GM10266 (cell line): ENCODE results near the gene LRRC72.
"Not testable (repeated sequence)": the region's sequence is repeated elsewhere in the genome, so short reads cannot be mapped to it uniquely, and the experiment has no call there.

ENCODE experiments used
- DNase-seq: peaks from one replicate; pipeline ENCODE4 v3.0.0; 2012; ENCODE audit errors: extremely low spot score
- TF ChIP-seq, protein P1 (sequence below): IDR thresholded peaks from 2 replicates; pipeline ENCODE4 v1.5.1; 2012; ENCODE audit warnings: mild to moderate bottlenecking, low read depth; ENCODE audit not compliant: control insufficient read depth, insufficient read depth; ENCODE audit errors: missing control alignments

The LRRC72 gene

DNA sequence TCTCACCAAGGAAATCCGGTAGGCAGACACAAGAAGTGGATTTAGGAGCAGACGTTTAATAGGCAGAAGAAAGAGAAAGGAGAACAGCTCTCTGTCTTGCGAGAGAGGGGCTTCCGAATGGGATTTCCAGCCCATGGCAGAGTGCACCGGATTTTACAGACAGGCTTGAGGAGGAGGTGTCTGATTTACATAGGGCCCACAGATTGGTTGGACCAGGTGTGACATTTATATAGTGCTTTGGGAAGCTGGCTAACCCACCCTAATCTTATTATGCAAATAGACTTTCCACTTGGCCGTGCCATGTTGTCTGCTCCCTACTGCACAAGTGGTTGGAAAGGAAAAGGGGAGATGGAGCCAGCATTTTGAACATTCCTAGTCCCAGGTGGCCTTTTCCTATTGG is 61.2 kb downstream of the LRRC72 start:
- DNase-seq: no peak
- TF ChIP-seq, protein P1, sequence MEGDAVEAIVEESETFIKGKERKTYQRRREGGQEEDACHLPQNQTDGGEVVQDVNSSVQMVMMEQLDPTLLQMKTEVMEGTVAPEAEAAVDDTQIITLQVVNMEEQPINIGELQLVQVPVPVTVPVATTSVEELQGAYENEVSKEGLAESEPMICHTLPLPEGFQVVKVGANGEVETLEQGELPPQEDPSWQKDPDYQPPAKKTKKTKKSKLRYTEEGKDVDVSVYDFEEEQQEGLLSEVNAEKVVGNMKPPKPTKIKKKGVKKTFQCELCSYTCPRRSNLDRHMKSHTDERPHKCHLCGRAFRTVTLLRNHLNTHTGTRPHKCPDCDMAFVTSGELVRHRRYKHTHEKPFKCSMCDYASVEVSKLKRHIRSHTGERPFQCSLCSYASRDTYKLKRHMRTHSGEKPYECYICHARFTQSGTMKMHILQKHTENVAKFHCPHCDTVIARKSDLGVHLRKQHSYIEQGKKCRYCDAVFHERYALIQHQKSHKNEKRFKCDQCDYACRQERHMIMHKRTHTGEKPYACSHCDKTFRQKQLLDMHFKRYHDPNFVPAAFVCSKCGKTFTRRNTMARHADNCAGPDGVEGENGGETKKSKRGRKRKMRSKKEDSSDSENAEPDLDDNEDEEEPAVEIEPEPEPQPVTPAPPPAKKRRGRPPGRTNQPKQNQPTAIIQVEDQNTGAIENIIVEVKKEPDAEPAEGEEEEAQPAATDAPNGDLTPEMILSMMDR: no peak

DNA sequence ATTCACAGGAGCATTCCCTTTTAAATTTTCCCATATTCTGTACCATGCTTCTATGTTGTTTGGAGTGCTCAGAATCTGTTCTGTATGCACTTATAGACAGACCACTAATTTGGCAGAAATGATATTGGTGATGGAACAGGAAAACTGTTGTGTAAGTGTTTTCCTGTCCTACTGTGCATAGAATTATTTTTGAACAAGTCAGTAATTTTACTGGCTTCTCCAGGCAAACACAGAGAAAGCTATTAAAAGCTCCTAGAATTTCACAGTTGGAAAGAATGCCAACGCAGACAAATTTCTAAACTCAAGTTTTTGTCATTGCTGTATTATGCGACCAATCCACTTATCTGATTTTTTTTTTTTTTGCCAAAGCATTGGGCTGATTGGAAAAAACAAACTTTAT is 63.3 kb downstream of the LRRC72 start:
- TF ChIP-seq, protein P1: no peak
- no peak for DNase-seq

DNA sequence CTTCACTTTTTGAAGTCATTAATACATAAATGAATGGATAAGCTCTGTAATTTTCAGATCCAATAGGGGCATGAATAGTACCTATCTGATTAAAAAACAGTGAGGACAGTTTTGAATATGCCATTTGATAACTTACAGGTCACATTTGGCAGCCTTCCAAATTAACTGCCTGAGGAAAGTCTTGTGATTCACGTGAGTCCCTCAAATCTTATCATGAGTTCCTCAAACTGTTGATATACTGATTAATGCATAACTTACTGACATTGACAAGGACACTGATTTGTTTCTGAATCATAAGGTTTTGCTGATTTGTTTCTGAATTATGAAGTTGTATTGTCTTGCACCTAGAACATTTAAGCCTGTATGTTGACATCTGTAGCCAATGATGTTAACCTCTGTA is 63.8 kb downstream of the LRRC72 start:
- TF ChIP-seq, protein P1: no peak

DNA sequence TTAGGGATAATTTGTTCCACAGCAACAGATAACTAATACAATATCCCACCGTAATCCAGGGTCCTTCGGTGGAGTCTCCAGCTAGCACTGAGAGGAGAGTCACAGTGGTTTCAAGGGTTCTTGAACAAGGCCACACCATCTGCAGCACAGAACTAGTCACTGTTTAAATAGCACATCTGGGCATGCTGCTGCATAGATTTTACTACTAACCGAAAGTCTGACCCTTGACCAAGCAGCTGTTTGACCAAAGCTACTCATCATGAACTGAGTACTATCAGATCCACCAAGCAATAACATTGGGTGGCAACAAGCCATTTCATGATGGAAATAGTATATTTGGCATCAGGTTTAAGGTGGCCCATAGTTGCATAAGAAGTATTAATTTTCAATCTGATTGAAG is 65.8 kb downstream of the LRRC72 start:
- TF ChIP-seq, protein P1: no peak
- DNase-seq: no peak

More for the DNA sequence above, 63.8 kb downstream of the LRRC72 start:
- DNase-seq: no peak

DNA sequence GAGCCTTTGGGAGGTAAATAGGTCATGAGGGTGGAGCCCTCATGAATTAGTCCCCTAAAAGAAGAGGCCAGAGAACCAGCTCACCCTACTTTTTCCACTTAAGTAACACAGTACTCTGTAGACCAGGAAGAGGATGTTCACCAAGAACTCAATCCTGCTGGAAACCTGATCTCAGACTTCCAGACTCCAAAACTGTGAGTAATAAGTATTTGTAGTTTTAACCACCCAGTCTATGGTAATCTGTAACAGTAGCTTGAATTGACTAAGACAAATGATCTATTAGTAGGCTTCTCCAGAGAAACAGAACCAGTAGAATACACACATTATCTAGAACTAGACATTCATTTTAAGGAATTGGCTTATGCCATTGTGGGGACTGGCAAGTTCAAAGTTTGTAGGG is 67.4 kb downstream of the LRRC72 start:
- TF ChIP-seq, protein P1: no peak
- no peak for DNase-seq

DNA sequence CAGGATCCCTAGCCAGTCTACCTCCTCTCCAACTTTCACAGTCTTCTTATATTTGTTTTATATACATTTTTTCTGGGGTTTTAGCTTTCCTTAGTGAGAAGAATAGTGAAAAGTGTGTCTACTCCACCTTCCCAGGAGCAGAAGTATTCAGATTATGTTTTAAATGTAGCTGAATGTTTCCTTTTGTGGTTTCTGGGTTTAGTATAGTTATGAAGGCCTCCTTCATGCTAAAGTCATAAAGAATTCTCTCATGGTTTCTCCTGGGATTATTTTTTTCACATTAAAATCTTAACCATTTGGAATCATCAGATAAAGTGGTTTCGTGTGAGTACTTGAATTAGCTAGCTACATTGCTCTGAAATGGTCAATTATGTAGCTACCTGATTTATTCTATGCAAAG is 68.1 kb downstream of the LRRC72 start:
- TF ChIP-seq, protein P1: no peak
- DNase-seq: no peak

DNA sequence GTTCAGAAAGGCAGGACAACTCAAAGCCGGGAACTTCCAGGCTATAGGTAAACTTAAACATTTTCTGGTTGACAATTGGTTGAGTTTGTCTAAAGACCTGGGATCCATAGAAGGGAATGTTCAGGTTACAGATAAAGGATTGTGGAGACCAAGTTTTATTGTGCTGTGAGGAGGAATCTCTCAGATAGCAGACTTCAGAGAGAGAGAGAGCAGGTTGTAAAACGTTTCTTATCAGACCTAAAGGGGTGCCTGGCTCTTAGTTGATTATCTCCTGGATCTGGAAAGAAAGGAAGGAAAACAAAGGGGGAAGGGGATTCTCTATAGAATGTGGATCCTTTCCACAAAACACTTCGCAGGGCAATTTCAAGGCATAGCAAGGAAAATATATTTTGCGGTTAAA is 69.0 kb downstream of the LRRC72 start:
- not testable (repeated sequence) for DNase-seq

DNA sequence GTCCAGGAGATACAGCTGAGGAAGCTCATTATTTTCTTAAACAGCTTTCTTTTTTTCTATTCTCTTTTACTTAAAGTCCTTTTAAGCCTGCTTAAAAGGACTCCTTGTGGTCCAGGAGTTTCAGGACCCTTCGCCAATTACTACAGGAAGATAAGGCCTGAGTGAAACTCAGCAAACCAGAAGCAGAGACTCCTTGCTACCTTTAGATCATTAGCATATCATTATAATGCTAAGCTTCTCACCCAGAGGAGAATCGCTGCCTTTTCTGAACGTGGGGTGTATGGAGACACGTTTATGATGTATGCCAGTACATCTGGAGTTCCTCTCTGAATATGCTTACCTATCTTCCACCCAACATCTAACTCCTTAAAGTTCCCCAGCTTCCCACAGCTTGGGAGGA is 71.4 kb downstream of the LRRC72 start:
- no peak for DNase-seq
- TF ChIP-seq, protein P1: no peak
